GM12872 (cell line): ENCODE results near the gene SCNN1B.

ENCODE experiments used
- TF ChIP-seq, protein P1 (sequence below): IDR thresholded peaks from 3 replicates; pipeline ENCODE4 v1.5.1; 2011; ENCODE audit warnings: low read depth, mild to moderate bottlenecking, low read length, moderate library complexity; ENCODE audit not compliant: insufficient read depth

SCNN1B gene

DNA sequence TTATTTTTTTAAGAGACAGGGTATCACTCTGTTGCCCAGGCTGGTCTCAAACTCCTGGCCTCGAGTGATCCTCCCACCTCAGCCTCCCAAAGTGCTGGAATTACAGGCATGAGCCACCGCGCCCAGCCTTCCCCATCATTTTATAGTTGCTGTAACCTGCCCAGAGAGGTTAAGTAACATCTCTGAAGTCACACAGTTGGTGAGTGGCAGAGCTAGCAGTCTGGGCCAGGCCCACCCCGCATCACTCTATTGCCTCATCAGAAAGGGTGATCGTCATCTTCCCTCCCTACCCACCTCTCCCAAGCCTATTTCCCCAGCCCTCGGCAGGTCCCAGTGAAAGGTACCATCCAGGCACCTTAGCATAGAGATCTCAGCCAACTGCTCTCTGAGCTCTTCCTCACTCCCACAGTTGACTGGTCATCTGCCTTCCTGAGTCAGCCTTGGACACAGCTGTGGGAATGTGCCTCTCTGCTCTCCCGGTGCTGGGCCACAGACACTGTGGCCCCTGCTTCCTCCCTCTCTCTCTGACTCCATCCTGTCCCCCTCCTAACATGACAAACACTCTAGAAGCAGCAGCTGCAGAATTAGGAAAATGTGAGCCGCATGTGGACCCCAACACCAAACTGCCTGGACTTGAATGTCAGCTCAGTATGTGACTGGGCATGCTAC lies 57.1 kb downstream of the SCNN1B start:
- TF ChIP-seq, protein P1, sequence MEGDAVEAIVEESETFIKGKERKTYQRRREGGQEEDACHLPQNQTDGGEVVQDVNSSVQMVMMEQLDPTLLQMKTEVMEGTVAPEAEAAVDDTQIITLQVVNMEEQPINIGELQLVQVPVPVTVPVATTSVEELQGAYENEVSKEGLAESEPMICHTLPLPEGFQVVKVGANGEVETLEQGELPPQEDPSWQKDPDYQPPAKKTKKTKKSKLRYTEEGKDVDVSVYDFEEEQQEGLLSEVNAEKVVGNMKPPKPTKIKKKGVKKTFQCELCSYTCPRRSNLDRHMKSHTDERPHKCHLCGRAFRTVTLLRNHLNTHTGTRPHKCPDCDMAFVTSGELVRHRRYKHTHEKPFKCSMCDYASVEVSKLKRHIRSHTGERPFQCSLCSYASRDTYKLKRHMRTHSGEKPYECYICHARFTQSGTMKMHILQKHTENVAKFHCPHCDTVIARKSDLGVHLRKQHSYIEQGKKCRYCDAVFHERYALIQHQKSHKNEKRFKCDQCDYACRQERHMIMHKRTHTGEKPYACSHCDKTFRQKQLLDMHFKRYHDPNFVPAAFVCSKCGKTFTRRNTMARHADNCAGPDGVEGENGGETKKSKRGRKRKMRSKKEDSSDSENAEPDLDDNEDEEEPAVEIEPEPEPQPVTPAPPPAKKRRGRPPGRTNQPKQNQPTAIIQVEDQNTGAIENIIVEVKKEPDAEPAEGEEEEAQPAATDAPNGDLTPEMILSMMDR, result no peak

DNA sequence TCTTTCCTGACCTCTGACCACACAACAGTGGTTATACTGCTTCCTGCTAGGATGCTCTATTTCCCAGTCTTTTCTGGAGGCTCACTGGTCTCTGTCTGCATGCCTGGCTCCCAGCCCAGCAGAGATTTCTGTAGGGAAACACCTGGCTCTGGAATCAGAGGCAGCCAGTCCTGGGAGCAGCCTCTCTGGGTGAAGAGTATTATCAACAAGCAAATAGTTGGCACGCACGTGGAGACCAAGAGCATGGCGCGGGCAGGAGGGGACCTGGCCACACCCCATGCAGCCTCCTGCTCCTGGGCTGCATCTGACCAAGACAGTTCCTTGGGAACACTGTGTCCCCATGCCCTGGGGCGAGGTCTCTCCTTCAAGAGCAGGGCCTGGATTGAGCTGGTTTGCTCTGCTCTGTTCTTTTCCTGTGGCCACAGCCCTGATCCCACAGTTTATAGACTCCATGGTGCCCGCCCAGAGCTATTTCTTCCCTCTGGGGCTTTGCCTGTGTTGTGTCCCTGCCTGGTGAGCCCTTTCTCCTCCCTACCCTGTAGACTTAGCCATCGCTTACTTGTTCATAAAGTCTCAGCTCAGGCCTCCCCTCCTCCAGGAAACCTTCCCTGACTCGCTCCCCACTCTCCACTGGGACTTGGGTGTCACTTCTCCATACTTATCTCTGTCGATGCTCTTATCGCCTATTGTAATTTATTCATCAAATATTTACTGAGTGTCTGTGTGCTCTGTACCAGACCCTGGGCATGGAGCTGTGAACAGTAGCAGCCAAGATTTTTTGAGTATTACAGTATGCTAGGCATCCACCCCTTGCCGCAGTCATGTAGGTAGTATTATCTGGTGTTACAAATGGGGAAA lies 60.6 kb downstream of the SCNN1B start:
- TF ChIP-seq, protein P1, result no peak

DNA sequence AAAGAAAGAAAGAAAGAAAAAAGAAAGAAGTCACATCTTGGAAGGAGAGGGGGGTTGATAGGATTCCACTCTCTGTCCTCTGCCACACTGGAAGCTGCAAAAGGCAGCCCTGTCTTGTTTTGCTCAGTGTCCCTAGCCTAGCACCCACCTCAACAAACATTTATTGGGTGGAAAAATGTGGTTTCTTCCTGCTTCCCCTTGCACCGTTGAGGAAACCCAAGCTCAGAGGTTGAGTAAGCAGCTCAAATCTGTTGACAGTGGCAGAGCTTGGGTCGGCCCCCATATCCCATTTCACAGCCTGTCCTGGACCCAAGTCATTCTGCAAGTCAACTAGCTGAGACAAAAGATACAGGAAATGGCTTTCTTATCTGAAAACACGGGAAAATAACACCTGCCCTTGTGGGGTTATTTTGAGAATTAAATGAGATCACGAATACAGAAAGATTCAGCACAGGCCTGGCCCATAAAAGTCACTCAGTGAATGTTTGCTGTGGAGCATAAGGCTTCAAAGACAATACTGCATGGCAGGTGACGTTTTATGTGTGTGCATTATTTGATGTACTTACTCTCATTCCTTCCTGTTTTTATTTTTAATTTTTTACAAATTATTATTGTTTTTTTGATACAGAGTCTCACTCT lies 63.6 kb downstream of the SCNN1B start:
- TF ChIP-seq, protein P1, result no peak

DNA sequence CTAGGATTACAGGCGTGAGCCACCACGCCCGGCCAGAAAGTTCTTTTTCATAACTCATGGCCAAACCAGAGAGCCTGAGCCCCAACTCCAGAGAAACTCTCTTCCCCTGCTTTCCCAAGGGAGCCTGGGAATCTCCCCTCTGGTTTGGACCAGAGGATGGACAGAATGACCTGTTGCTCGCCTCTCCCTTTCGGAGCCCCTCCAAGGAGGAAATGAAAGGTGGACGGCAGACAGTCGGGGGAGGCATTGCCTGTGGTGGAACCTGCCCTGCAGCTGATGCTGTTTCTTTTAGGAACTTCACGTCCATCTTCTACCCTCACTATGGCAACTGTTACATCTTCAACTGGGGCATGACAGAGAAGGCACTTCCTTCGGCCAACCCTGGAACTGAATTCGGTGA lies 65.5 kb downstream of the SCNN1B start:
- TF ChIP-seq, protein P1, result no peak

DNA sequence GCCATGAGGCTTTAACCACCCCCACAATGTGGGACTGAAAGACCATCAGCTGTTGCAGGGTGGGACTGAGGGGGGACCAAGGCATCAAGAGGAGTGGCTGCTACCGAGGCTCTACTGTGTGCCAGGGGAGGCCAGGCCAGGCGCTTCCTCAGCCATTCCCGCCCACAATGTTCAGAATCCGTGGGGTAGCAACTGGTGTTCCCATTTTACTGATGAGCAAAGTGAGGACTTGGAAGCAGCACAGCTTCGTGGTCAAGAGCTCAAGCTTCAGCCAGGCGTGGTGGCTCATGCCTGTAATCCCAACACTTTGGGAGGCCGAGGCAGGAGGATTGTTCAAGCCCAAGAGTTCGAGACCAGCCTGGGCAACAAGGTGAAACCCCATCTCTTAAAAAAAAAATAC lies 65.9 kb downstream of the SCNN1B start:
- TF ChIP-seq, protein P1, result no peak

DNA sequence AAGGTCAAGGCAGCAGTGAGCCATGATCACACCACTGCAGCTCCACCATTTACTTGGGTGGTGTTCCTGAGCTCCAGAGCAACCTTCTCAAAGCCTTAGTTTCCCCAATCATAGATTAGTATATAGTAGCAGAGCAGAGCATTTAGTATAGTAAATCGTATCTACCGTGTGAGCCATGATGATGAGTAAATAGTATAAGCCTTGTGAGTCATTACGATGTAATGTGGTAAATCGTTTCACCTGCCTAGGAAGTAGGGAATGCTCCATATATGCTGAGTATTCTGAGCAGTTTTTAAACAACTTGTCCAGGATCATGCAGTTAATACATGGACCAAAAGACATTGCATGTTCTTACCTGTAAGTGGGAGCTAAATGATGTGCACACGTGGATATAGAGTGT lies 66.4 kb downstream of the SCNN1B start:
- TF ChIP-seq, protein P1, result no peak

DNA sequence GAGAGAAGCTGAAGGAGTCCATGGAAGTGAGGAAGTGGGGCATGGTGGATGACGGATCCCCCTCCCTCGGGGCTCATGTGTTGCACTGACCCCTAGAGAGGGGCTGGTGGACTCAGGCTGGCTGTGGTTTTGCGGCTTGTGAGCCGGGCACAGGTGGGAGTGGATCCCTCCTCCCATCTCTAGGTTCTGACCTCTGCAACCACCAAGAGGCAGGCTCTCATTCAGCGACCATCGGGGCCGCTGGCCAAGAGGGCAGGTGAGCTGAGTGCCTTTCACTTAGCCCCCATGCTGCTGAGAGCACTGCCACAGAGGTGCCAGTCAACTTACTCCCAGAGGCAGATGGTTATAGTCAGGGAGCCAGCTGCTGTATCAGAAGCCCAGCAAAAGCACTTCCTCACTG lies 67.3 kb downstream of the SCNN1B start:
- TF ChIP-seq, protein P1, result no peak
